Measurements from ENCODE around the gene TRPV6.
A peak's percentile ranks its signal among the peaks of the same experiment; 100 is the strongest.

DNA sequence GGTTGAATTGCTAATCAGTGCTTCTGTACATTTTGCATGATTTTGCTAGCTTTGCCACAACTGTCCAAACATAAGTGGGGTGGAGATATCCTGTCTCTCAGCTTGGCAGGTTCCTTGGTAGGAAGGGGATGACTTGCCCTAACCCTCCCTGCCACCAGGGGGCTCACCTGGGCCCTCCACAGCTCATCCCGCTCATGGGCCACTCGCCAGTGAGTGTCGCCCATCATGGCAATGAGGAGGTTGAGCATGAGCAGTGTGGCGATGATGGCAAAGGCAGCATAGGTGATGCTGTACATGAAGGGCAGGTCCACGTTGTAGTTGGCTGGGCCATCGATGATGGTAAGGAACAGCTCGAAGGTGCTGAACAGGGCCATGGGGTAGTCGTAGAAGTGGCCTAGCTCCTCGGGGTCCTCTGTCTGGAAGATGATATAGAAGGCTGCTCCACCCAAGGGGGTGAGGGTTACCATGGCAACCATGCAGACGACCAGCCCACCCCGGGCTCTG, 12.2 kb downstream of the TRPV6 start:
- no peak for TF ChIP-seq POLR2A (IDR thresholded peaks at IDR 0.05)
- TF ChIP-seq, protein P1, sequence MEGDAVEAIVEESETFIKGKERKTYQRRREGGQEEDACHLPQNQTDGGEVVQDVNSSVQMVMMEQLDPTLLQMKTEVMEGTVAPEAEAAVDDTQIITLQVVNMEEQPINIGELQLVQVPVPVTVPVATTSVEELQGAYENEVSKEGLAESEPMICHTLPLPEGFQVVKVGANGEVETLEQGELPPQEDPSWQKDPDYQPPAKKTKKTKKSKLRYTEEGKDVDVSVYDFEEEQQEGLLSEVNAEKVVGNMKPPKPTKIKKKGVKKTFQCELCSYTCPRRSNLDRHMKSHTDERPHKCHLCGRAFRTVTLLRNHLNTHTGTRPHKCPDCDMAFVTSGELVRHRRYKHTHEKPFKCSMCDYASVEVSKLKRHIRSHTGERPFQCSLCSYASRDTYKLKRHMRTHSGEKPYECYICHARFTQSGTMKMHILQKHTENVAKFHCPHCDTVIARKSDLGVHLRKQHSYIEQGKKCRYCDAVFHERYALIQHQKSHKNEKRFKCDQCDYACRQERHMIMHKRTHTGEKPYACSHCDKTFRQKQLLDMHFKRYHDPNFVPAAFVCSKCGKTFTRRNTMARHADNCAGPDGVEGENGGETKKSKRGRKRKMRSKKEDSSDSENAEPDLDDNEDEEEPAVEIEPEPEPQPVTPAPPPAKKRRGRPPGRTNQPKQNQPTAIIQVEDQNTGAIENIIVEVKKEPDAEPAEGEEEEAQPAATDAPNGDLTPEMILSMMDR (IDR thresholded peaks at IDR 0.05 in 8 of 11, conservative IDR thresholded peaks at IDR 0.05 in 3 of 11): peak in 7 of 11 experiments; percentile 13 to 70 (median 47)
- no peak for TF ChIP-seq POLR2AphosphoS5 (IDR thresholded peaks at IDR 0.05)
